ENCODE results near the gene ATP9A. TPM values are rescaled to one million over a fixed set of nuclear protein-coding genes. Genes with fewer than 3 reads are reported as not detected.

The ATP9A gene
- total and polyA plus RNA-seq, 2 donors (not counting 1 experiment from before 2014, with no cell fraction given): 23.3 to 96.3 TPM

DNA sequence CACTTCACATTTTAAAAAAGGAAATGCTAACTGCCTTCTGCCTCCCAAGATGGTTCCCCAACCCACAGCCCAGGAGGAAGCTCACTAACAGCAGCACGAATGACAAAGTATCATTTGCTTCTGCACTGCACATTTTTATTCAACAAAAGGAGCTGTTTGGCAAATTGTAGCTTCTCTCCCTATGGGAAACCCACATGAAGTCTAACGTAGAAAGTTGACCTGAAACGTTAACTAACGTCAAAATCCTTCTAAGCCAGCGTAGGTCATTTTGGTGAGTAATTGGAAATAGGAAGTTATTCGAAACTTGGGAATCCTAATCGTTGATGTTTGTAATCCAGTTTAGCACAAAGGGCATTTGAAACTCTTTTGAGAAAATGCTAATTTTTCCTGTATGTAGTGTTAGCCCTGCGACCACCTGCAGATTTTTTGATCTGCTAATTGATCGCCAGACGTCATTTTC, 31.2 kb upstream of the ATP9A start:
- no peak overlapping the region for H3K4me2 ChIP-seq (ENCODE audit: extremely low read depth, insufficient read depth, low read length)
- H2AFZ ChIP-seq (ENCODE audit: low read length): no peak overlapping the region
- H3K27ac ChIP-seq (ENCODE audit: insufficient read depth, low read length): no peak overlapping the region

GRCh38 chr20:51797357-51798025, 29.3 kb upstream of the ATP9A start:
- Histone ChIP-seq H3K27ac (ENCODE audit: insufficient read depth, low read length) (no peak overlapping the region), H3K4me1 (ENCODE audit: control insufficient read depth, extremely low read depth, insufficient read depth, low read length) (peaks cover 4% of the 10 kb centered on the region), H3K4me2 (ENCODE audit: extremely low read depth, insufficient read depth, low read length) (no peak overlapping the region), H3K27me3 (ENCODE audit: control insufficient read depth, insufficient read depth, low read length) (peaks cover 2% of the 10 kb centered on the region), H3K9ac (ENCODE audit: insufficient read depth, low read length) (no peak overlapping the region), H4K20me1 (ENCODE audit: control insufficient read depth, extremely low read depth, insufficient read depth, low read length) (no peaks in the 10 kb centered on the region), H2AFZ (ENCODE audit: low read length) (no peak overlapping the region), H3K79me2 (ENCODE audit: control insufficient read depth, insufficient read depth, low read length) (no peaks in the 10 kb centered on the region), H3K36me3 (ENCODE audit: control insufficient read depth, insufficient read depth, low read length) (no peaks in the 10 kb centered on the region), H3K9me3 (ENCODE audit: control insufficient read depth, insufficient read depth, low read depth, low read length) (no peaks in the 10 kb centered on the region), H3K4me3 (replicated peaks in 1 of 4; ENCODE audit: control extremely low read depth in 1 of 4, insufficient read depth in 1 of 4, low read depth in 3 of 4, low read length in 4 of 4) (no peak overlapping the region)
- no peak for TF ChIP-seq EZH2 (IDR thresholded peaks at IDR 0.05; ENCODE audit: low read length, missing control alignments)
- TF ChIP-seq, protein P1, sequence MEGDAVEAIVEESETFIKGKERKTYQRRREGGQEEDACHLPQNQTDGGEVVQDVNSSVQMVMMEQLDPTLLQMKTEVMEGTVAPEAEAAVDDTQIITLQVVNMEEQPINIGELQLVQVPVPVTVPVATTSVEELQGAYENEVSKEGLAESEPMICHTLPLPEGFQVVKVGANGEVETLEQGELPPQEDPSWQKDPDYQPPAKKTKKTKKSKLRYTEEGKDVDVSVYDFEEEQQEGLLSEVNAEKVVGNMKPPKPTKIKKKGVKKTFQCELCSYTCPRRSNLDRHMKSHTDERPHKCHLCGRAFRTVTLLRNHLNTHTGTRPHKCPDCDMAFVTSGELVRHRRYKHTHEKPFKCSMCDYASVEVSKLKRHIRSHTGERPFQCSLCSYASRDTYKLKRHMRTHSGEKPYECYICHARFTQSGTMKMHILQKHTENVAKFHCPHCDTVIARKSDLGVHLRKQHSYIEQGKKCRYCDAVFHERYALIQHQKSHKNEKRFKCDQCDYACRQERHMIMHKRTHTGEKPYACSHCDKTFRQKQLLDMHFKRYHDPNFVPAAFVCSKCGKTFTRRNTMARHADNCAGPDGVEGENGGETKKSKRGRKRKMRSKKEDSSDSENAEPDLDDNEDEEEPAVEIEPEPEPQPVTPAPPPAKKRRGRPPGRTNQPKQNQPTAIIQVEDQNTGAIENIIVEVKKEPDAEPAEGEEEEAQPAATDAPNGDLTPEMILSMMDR (conservative IDR thresholded peaks at IDR 0.05 in 1 of 2, IDR thresholded peaks at IDR 0.05 in 1 of 2; ENCODE audit: low read depth in 1 of 2, low read length in 2 of 2): no peak
- peak in 1 of 2 donors; percentile 20 for DNase-seq (ENCODE audit: low read depth in 2 of 2)

More for the DNA sequence above, 31.2 kb upstream of the ATP9A start:
- peaks cover 4% of the 10 kb centered on the region for H3K4me1 ChIP-seq (ENCODE audit: control insufficient read depth, extremely low read depth, insufficient read depth, low read length)
- H3K27me3 ChIP-seq (ENCODE audit: control insufficient read depth, insufficient read depth, low read length): peaks cover 2% of the 10 kb centered on the region
- H3K36me3 ChIP-seq (ENCODE audit: control insufficient read depth, insufficient read depth, low read length): no peaks in the 10 kb centered on the region
- TF ChIP-seq, protein P1 (conservative IDR thresholded peaks at IDR 0.05 in 1 of 2, IDR thresholded peaks at IDR 0.05 in 1 of 2; ENCODE audit: low read depth in 1 of 2, low read length in 2 of 2): no peak
- no peak for TF ChIP-seq EZH2 (IDR thresholded peaks at IDR 0.05; ENCODE audit: low read length, missing control alignments)
- no peaks in the 10 kb centered on the region for H3K79me2 ChIP-seq (ENCODE audit: control insufficient read depth, insufficient read depth, low read length)
- H3K9ac ChIP-seq (ENCODE audit: insufficient read depth, low read length): no peak overlapping the region
- no peaks in the 10 kb centered on the region for H3K9me3 ChIP-seq (ENCODE audit: control insufficient read depth, insufficient read depth, low read depth, low read length)
- DNase-seq (ENCODE audit: low read depth in 2 of 2): no peak
- H4K20me1 ChIP-seq (ENCODE audit: control insufficient read depth, extremely low read depth, insufficient read depth, low read length): no peaks in the 10 kb centered on the region
- H3K4me3 ChIP-seq (replicated peaks in 1 of 4; ENCODE audit: control extremely low read depth in 1 of 4, insufficient read depth in 1 of 4, low read depth in 3 of 4, low read length in 4 of 4): no peak overlapping the region

GRCh38 chr20:51796340-51796739, 28.1 kb upstream of the ATP9A start:
- H3K79me2 ChIP-seq (ENCODE audit: control insufficient read depth, insufficient read depth, low read length): no peaks in the 10 kb centered on the region
- no peaks in the 10 kb centered on the region for H4K20me1 ChIP-seq (ENCODE audit: control insufficient read depth, extremely low read depth, insufficient read depth, low read length)
- H3K9me3 ChIP-seq (ENCODE audit: control insufficient read depth, insufficient read depth, low read depth, low read length): no peaks in the 10 kb centered on the region
- TF ChIP-seq, protein P1 (conservative IDR thresholded peaks at IDR 0.05 in 1 of 2, IDR thresholded peaks at IDR 0.05 in 1 of 2; ENCODE audit: low read depth in 1 of 2, low read length in 2 of 2): no peak
- no peak for TF ChIP-seq EZH2 (IDR thresholded peaks at IDR 0.05; ENCODE audit: low read length, missing control alignments)
- no peak for DNase-seq (ENCODE audit: low read depth in 2 of 2)
- no peaks in the 10 kb centered on the region for H3K36me3 ChIP-seq (ENCODE audit: control insufficient read depth, insufficient read depth, low read length)
- H3K4me1 ChIP-seq (ENCODE audit: control insufficient read depth, extremely low read depth, insufficient read depth, low read length): peaks cover 4% of the 10 kb centered on the region
- no peak overlapping the region for H3K27ac ChIP-seq (ENCODE audit: insufficient read depth, low read length)
- peaks cover 2% of the 10 kb centered on the region for H3K27me3 ChIP-seq (ENCODE audit: control insufficient read depth, insufficient read depth, low read length)
- no peak overlapping the region for H3K4me3 ChIP-seq (replicated peaks in 1 of 4; ENCODE audit: control extremely low read depth in 1 of 4, insufficient read depth in 1 of 4, low read depth in 3 of 4, low read length in 4 of 4)
- no peak overlapping the region for H3K9ac ChIP-seq (ENCODE audit: insufficient read depth, low read length)
- no peak overlapping the region for H3K4me2 ChIP-seq (ENCODE audit: extremely low read depth, insufficient read depth, low read length)
- H2AFZ ChIP-seq (ENCODE audit: low read length): no peak overlapping the region
